Ascending aorta (tissue), 2 donors: Measurements from ENCODE around the gene SWT1. TPM values are rescaled to one million over a fixed set of nuclear protein-coding genes. Genes with fewer than 3 reads are reported as not detected.

Experiments used
- DNase-seq, 2 donors: peaks; one replicate each; pipeline ENCODE4 v3.0.0-alpha.2; 2019; ENCODE audit warnings: low spot score in 2 of 2
- H3K27ac ChIP-seq, 2 donors: fragments of 200-600 bp; sonication (generic); one replicate each; pipeline ENCODE4 v1.5.1; 2016 to 2017; ENCODE audit warnings: mild to moderate bottlenecking in 1 of 2
- H3K27me3 ChIP-seq: fragments of 200-600 bp; sonication (generic); one replicate; pipeline ENCODE4 v1.5.1; 2017
- H3K36me3 ChIP-seq, 2 donors: fragments of 200-600 bp; sonication (generic); one replicate each; pipeline ENCODE4 v1.5.1; 2016
- H3K4me1 ChIP-seq, 2 donors: fragments of 200-600 bp; sonication (generic); one replicate each; pipeline ENCODE4 v1.5.1; 2016 to 2017; ENCODE audit warnings: mild to moderate bottlenecking in 1 of 2
- H3K4me3 ChIP-seq, 2 donors: fragments of 200-600 bp; sonication (generic); one replicate each; pipeline ENCODE4 v1.5.1; 2016 to 2017; ENCODE audit warnings: mild to moderate bottlenecking in 1 of 2
- H3K9me3 ChIP-seq, 2 donors: fragments of 200-600 bp; sonication (generic); one replicate each; pipeline ENCODE4 v1.5.1; 2016
- intact Hi-C: fragments of 100-400 bp; cut with DNase I; formaldehyde crosslinking; loops from one replicate; pipeline ENCODE4 v1.15.1; 2023
- total RNA-seq: library from RNA; depleted of rRNA; stranded (reverse); fragments of >200 nt; gene quantifications from one replicate; pipeline ENCODE4 v1.1.0, GENCODE V29; 2016
- TF ChIP-seq, protein P1 (sequence below), 3 experiments: fragments of 200-600 bp in 2 of 3; fragments of 450-650 bp in 1 of 3; sonication (generic) in 2 of 3; IDR thresholded peaks; one replicate each; pipeline ENCODE4 v1.5.1; 2016 to 2019; ENCODE audit warnings: antibody characterized with exemption in 3 of 3, mild to moderate bottlenecking in 1 of 3, moderate library complexity in 1 of 3

Gene SWT1
- total RNA-seq, 1 donor from 2014 or later = 0.43 TPM

DNA sequence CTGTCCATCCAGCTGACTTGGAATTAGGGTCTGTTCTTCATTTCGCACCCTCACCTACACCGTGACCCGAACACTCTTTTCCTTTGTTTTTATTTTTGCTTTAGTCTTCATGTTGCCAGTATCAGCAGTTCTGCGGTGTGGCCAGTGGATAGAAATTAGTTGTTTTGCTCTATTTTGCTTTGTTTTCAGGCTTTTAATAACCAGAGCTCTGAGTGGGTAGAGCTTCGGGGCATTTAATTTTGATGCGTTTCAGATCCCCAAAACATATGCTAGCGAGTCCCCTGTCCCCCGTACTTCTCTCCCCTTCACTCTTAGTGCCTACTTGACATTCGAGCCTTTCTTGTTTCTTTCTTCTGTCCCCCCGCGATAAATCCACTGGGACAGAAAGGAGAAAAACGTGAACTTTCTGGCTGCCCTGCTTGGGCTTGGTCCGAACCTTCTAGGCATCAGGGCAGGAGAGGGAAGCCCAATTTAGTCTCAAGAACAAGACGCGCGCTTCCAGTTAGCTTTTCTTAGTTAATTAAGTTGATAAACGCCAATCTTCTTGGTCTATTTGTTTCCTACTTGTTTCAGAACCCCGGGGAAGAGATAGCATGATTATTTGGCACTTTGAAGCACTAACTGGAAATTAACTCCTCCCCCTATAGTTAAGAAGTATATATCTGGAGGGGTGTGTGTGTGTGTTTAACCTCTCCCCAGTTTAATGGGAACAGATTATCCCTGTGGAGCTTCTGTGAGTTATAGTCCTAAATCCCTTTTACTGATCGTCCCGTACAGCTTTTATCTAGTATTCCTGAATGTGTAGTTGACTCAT is 839 bp downstream of the SWT1 start:
- Histone ChIP-seq H3K4me1 (peaks cover 4 to 10% of the 10 kb centered on the region in 2 donors), H3K27me3 (no peaks in the 10 kb centered on the region), H3K27ac (peak overlapping the region; percentile 94 to 98), H3K4me3 (peak overlapping the region; percentile 81 to 87), H3K9me3 (no peaks in the 10 kb centered on the region), H3K36me3 (peaks cover 0 to 8% of the 10 kb centered on the region in 2 donors)
- TF ChIP-seq, protein P1, sequence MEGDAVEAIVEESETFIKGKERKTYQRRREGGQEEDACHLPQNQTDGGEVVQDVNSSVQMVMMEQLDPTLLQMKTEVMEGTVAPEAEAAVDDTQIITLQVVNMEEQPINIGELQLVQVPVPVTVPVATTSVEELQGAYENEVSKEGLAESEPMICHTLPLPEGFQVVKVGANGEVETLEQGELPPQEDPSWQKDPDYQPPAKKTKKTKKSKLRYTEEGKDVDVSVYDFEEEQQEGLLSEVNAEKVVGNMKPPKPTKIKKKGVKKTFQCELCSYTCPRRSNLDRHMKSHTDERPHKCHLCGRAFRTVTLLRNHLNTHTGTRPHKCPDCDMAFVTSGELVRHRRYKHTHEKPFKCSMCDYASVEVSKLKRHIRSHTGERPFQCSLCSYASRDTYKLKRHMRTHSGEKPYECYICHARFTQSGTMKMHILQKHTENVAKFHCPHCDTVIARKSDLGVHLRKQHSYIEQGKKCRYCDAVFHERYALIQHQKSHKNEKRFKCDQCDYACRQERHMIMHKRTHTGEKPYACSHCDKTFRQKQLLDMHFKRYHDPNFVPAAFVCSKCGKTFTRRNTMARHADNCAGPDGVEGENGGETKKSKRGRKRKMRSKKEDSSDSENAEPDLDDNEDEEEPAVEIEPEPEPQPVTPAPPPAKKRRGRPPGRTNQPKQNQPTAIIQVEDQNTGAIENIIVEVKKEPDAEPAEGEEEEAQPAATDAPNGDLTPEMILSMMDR (IDR thresholded peaks at IDR 0.05) = no peak
- intact Hi-C loops = loop anchor here (1.0 to 10.0 kb wide), 5 partner anchors 113 to 1217 kb away; partner anchors contain the start of genes C1orf21, EDEM3, ODR4 and RNF2
- no peak for DNase-seq

DNA sequence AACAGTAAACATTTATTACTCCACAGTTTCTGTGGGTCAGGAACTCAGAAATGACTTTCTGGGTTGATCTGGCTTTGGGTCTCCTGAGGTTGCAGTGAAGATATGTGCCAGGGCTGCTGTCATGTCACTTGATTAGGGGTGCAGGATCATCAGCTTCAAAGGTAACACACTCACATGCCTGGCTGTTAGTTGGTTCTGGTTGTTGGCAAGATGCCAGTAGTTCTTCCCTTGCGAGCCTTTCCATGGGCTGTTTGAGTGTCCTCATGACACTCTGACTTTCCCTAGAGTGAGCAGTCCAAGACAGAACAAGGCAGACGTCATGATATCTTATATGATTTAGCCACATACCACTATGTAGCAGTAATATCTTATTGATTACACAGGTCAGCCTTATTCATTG is 1.8 kb downstream of the SWT1 start:
- Histone ChIP-seq H3K27ac (no peak overlapping the region), H3K4me1 (peaks cover 4 to 10% of the 10 kb centered on the region in 2 donors), H3K27me3 (no peaks in the 10 kb centered on the region), H3K9me3 (no peaks in the 10 kb centered on the region), H3K4me3 (no peak overlapping the region), H3K36me3 (peaks cover 0 to 15% of the 10 kb centered on the region in 2 donors)
- intact Hi-C loops = loop anchor here (5.0 to 10.0 kb wide), 2 partner anchors 174 to 771 kb away; partner anchors contain the start of gene C1orf21
- TF ChIP-seq, protein P1 (IDR thresholded peaks at IDR 0.05) = no peak
- no peak for DNase-seq

DNA sequence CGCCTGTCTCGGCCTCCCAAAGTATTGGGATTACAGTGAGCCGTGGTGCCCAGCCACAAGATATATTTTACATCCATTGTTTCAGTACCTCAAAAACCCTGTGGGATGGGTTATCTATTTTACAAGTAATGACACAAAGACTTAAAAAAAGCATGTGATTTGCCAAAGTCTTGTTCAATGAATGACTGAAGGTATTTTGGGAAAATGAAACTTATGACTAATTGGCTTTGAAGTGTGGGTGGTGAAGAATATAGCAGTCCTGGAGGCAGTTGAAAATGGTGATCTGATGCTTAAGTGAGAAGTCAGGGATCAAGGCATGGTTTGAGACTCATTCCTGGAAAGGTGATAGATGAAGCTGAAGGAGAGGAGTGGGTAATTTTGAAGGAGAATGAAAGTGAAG is 3.0 kb downstream of the SWT1 start:
- TF ChIP-seq, protein P1 (IDR thresholded peaks at IDR 0.05) = no peak
- no peak for DNase-seq
- Histone ChIP-seq H3K36me3 (peaks cover 0 to 26% of the 10 kb centered on the region in 2 donors), H3K4me3 (no peak overlapping the region), H3K27me3 (no peaks in the 10 kb centered on the region), H3K27ac (no peak overlapping the region), H3K9me3 (no peaks in the 10 kb centered on the region), H3K4me1 (peaks cover 4 to 6% of the 10 kb centered on the region in 2 donors)
- intact Hi-C loops = loop anchor here (5.0 to 10.0 kb wide), 2 partner anchors 175 to 773 kb away; partner anchors contain the start of gene C1orf21

DNA sequence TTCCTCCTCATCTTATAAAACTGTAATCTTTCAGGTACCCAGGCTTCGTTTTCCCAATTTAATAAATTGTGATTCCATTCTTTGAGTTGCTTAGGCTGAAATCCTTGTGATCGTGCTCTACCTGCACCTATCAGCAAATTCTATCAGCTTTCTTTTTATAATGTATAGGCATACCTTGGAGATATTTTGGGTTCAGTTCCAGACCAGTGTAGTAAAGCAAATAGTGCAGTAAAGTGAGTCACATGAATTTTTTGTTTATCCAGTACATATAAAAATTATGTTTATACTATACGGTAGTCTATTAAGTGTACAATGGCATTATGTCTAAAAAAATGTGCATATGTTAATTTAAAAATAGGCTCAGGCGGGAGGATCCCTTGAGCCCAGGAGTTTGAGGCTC is 5.5 kb downstream of the SWT1 start:
- intact Hi-C loops = no loop called here
- H3K9me3 ChIP-seq = no peaks in the 10 kb centered on the region
- no peak overlapping the region for H3K27ac ChIP-seq
- TF ChIP-seq, protein P1 (IDR thresholded peaks at IDR 0.05) = no peak
- no peaks in the 10 kb centered on the region for H3K4me1 ChIP-seq
- H3K4me3 ChIP-seq = no peak overlapping the region
- no peak for DNase-seq
- H3K36me3 ChIP-seq = peaks cover 14 to 46% of the 10 kb centered on the region in 2 donors
- H3K27me3 ChIP-seq = no peaks in the 10 kb centered on the region

DNA sequence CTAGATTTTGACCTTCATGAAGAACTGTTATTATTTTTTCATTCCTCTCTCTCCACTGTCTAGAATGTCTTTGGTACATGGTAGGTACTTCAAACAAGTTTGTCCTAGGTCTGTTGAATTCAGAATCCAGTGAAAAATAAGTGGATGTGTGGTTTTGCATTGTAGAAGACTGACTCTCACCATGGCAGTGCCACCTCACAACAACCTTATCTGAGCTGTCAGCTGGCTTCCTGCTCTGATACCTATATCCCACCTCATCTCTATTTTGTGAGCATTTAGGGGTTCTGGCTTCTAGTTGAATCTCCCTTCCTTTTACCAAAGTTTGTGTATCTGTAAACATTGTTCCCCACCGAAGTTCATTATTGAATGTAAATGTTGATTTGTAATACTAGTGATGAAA is 9.1 kb downstream of the SWT1 start:
- Histone ChIP-seq H3K4me1 (no peaks in the 10 kb centered on the region), H3K36me3 (peaks cover 20 to 50% of the 10 kb centered on the region in 2 donors)
- no peak for DNase-seq

More for the DNA sequence above, 9.1 kb downstream of the SWT1 start:
- no peaks in the 10 kb centered on the region for H3K9me3 ChIP-seq
- intact Hi-C loops = no loop called here
- H3K27me3 ChIP-seq = no peaks in the 10 kb centered on the region
- TF ChIP-seq, protein P1 (IDR thresholded peaks at IDR 0.05) = no peak
- no peak overlapping the region for H3K4me3 ChIP-seq
- no peak overlapping the region for H3K27ac ChIP-seq
